D721Med (cell line): ENCODE measurements around the gene PIRT.

Source experiments
- DNase-seq: peaks from one replicate; pipeline ENCODE4 v3.0.0; 2011; ENCODE audit warnings: low spot score; ENCODE audit not compliant: insufficient read length
- FAIRE-seq: peaks from 2 replicates; lab custom pipeline; 2011; peaks lifted over from hg19 to GRCh38; lab: Jason Lieb, UNC
- TF ChIP-seq, protein P1 (sequence below): IDR thresholded peaks from 2 replicates; pipeline ENCODE4 v1.5.1; 2012; ENCODE audit warnings: mild to moderate bottlenecking, control low read depth; ENCODE audit not compliant: insufficient read depth; ENCODE audit errors: missing control alignments

Gene PIRT

GRCh38 chr17:10837921-10838320 is at the start of gene PIRT:
PIRT (minus strand) TSS chr17:10838087; CDS start chr17:10825645, 12,442 bp downstream.
- FAIRE-seq = no peak
- TF ChIP-seq, protein P1, sequence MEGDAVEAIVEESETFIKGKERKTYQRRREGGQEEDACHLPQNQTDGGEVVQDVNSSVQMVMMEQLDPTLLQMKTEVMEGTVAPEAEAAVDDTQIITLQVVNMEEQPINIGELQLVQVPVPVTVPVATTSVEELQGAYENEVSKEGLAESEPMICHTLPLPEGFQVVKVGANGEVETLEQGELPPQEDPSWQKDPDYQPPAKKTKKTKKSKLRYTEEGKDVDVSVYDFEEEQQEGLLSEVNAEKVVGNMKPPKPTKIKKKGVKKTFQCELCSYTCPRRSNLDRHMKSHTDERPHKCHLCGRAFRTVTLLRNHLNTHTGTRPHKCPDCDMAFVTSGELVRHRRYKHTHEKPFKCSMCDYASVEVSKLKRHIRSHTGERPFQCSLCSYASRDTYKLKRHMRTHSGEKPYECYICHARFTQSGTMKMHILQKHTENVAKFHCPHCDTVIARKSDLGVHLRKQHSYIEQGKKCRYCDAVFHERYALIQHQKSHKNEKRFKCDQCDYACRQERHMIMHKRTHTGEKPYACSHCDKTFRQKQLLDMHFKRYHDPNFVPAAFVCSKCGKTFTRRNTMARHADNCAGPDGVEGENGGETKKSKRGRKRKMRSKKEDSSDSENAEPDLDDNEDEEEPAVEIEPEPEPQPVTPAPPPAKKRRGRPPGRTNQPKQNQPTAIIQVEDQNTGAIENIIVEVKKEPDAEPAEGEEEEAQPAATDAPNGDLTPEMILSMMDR = no peak
- no peak for DNase-seq

DNA sequence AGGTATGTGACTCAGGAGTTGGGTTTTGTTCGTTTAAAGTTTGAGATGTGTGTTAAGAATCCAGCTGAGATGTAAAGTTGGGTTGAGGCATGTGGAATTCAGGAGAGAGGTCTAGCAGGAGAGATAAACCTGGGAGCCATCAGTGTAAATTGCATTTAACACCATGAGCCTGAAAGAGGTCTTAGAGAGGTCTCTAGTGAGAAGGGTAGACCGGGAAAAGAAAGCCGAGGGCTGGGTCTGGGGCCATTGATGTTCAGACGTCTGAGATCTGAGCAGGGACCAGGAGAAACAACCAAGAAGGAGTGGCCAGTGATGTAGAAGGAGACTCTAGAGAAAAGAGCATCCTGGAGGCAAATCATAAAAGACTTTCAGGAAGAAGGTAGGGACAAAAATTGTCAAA is 44.1 kb upstream of the PIRT start:
- no peak for DNase-seq
- TF ChIP-seq, protein P1 = no peak
- FAIRE-seq = no peak

- DNase-seq (no peak), FAIRE-seq (no peak)
- TF ChIP-seq, protein P1 = peak; percentile 33
These were observed 41.4 kb upstream of the PIRT start for GRCh38 chr17:10879190-10879836.

- TF ChIP-seq, protein P1 = peak; percentile 53
- peak; percentile 31 for DNase-seq
- FAIRE-seq = no peak
These were observed 38.2 kb upstream of the PIRT start for GRCh38 chr17:10875984-10876555.

DNA sequence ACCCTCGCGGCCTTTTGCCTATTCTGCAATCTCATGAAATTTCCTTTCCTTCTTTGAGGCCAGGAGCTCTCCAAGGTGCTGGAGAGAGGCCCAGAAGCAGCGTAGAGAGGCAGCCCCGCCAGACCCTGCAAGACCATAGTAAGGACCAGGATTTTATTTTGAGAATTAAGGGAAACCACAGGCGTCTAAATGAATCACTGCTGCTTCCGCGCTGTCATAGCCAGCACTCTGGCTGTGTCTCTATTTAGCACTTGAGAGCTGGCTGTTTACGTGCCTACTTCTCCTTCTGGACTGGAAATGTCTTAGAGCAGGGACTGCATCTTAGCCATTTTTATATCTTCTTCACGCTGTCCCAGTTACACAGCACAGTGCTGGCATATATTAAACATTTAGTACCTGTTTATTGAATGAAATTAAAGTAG is 37.6 kb upstream of the PIRT start:
- no peak for FAIRE-seq

DNA sequence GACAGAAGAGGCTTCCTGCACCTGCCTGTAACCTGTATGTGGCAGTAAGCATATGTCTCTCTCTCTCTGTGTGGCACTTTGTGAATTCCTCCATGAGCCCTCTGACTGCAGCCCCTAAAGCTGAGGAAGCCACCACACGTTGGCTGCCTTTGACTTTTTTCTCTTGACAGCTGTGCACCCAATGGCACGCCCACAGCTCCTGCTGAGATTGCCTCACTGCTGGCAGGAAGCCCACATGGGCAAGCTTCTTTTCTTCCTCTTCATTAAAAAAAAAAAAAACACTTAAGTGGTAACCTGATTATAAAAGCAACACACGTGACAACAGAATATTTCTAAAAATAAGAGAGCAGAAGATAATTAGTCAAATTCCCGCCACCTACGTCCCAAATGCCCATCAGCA is 34.0 kb upstream of the PIRT start:
- TF ChIP-seq, protein P1 = no peak
- FAIRE-seq = no peak
- no peak for DNase-seq

More for the DNA sequence above, 37.6 kb upstream of the PIRT start:
- no peak for DNase-seq
- TF ChIP-seq, protein P1 = no peak
